H1 (cell line): ENCODE measurements around the gene NADSYN1. TPM values are rescaled to one million over a fixed set of nuclear protein-coding genes. Genes with fewer than 3 reads are reported as not detected.

Experiments used
- CBX5 ChIP-seq: fragments of 300-800, 300-1000 bp; sonication (generic); IDR thresholded peaks from 2 replicates; pipeline ENCODE4 v1.7.1; 2016; ENCODE audit warnings: antibody characterized with exemption, low read length, low read depth
- CHD2 ChIP-seq: IDR thresholded peaks from 2 replicates; pipeline ENCODE4 v1.6.1; 2012; ENCODE audit warnings: low read length, improper control_type of control experiment
- FOSL1 ChIP-seq: IDR thresholded peaks from 2 replicates; pipeline ENCODE4 v1.6.1; 2011; ENCODE audit warnings: mild to moderate bottlenecking, low read depth, low read length, moderate library complexity; ENCODE audit not compliant: insufficient read depth
- KDM1A ChIP-seq: fragments of 200-600, 300-600 bp; sonication (generic); IDR thresholded peaks from 2 replicates; pipeline ENCODE4 v1.7.1; 2016; ENCODE audit warnings: mild to moderate bottlenecking, low read length, borderline replicate concordance
- SP4 ChIP-seq: IDR thresholded peaks from 2 replicates; pipeline ENCODE4 v1.6.1; 2012; ENCODE audit warnings: low read length, inconsistent platforms
- TAF1 ChIP-seq: IDR thresholded peaks from 2 replicates; pipeline ENCODE4 v1.6.1; 2011; ENCODE audit warnings: mild to moderate bottlenecking, low read depth, low read length
- polyA plus RNA-seq, 7 experiments: library from polyadenylated mRNA; depleted of rRNA in 3 of 7; stranded (reverse) in 5 of 7; unstranded in 2 of 7; fragments of >200 nt in 5 of 7; fragments of 200-250 nt in 2 of 7; gene quantifications; 1 replicate in 5 of 7; 2 replicates in 1 of 7; 4 replicates in 1 of 7; pipeline versions ENCODE4 v1.2.1 to v1.2.3, GENCODE V29; 2011 to 2013; ENCODE audit warnings: missing spikeins in 2 of 7, mixed read lengths in 2 of 7
- total RNA-seq: library from RNA; stranded (reverse); fragmentation: NEBNext Ultra II Directional; extraction: Animal tissue kit (Norgen Biotek cat#: 25700); gene quantifications from 2 replicates; pipeline ENCODE4 v1.2.1, GENCODE V29; 2021
- TF ChIP-seq, protein P1 (sequence below): fragments of 300-600 bp; sonication (generic); IDR thresholded peaks from 2 replicates; pipeline ENCODE4 v1.7.1; 2012; ENCODE audit warnings: low read length, moderate library complexity, mild to moderate bottlenecking, inconsistent platforms; ENCODE audit not compliant: insufficient replicate concordance
- TF ChIP-seq, protein P2 (sequence below), 3 experiments: IDR thresholded peaks; 1 replicate in 2 of 3; 2 replicates in 1 of 3; pipeline versions ENCODE4 v1.5.1 to v1.6.1; 2011; ENCODE audit warnings: low read length in 3 of 3, mild to moderate bottlenecking in 3 of 3, inconsistent platforms in 2 of 3, low read depth in 1 of 3, moderate library complexity in 1 of 3; ENCODE audit not compliant: insufficient read depth in 1 of 3; ENCODE audit errors: control extremely low read depth in 1 of 3

Gene NADSYN1
- total and polyA plus RNA-seq, 2 of the 8 experiments (the other 6 are each of a cell fraction or from before 2014, with no cell fraction given): 38.3 to 38.6 TPM

DNA sequence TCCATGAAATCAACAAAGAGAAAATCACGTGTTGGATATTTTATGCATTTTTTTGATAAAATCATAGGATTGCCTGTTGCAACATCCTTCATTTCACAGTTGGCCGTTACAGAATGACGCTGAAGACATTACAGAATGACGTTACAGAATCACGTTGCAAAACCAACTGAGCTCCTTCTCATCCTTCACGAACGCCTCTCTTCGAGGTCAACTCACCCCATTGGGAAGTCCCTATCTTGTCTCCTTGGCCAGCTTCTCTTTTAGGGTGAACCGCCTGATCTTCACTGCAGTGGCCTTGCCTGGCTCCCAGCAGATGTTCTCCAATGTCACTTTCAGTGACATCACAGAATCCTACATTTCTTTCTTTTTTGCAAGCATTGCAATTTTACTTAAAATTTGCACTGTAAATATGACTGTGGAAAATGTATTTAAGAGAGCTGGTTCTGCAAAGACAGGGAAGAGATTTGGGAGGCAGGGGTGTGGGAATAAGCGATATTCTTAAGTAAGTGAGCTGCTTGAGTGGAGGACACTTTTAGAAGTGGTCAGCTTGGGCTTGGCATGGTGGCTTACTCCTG, 79.1 kb downstream of the NADSYN1 start (continued):
- TF ChIP-seq, protein P1, sequence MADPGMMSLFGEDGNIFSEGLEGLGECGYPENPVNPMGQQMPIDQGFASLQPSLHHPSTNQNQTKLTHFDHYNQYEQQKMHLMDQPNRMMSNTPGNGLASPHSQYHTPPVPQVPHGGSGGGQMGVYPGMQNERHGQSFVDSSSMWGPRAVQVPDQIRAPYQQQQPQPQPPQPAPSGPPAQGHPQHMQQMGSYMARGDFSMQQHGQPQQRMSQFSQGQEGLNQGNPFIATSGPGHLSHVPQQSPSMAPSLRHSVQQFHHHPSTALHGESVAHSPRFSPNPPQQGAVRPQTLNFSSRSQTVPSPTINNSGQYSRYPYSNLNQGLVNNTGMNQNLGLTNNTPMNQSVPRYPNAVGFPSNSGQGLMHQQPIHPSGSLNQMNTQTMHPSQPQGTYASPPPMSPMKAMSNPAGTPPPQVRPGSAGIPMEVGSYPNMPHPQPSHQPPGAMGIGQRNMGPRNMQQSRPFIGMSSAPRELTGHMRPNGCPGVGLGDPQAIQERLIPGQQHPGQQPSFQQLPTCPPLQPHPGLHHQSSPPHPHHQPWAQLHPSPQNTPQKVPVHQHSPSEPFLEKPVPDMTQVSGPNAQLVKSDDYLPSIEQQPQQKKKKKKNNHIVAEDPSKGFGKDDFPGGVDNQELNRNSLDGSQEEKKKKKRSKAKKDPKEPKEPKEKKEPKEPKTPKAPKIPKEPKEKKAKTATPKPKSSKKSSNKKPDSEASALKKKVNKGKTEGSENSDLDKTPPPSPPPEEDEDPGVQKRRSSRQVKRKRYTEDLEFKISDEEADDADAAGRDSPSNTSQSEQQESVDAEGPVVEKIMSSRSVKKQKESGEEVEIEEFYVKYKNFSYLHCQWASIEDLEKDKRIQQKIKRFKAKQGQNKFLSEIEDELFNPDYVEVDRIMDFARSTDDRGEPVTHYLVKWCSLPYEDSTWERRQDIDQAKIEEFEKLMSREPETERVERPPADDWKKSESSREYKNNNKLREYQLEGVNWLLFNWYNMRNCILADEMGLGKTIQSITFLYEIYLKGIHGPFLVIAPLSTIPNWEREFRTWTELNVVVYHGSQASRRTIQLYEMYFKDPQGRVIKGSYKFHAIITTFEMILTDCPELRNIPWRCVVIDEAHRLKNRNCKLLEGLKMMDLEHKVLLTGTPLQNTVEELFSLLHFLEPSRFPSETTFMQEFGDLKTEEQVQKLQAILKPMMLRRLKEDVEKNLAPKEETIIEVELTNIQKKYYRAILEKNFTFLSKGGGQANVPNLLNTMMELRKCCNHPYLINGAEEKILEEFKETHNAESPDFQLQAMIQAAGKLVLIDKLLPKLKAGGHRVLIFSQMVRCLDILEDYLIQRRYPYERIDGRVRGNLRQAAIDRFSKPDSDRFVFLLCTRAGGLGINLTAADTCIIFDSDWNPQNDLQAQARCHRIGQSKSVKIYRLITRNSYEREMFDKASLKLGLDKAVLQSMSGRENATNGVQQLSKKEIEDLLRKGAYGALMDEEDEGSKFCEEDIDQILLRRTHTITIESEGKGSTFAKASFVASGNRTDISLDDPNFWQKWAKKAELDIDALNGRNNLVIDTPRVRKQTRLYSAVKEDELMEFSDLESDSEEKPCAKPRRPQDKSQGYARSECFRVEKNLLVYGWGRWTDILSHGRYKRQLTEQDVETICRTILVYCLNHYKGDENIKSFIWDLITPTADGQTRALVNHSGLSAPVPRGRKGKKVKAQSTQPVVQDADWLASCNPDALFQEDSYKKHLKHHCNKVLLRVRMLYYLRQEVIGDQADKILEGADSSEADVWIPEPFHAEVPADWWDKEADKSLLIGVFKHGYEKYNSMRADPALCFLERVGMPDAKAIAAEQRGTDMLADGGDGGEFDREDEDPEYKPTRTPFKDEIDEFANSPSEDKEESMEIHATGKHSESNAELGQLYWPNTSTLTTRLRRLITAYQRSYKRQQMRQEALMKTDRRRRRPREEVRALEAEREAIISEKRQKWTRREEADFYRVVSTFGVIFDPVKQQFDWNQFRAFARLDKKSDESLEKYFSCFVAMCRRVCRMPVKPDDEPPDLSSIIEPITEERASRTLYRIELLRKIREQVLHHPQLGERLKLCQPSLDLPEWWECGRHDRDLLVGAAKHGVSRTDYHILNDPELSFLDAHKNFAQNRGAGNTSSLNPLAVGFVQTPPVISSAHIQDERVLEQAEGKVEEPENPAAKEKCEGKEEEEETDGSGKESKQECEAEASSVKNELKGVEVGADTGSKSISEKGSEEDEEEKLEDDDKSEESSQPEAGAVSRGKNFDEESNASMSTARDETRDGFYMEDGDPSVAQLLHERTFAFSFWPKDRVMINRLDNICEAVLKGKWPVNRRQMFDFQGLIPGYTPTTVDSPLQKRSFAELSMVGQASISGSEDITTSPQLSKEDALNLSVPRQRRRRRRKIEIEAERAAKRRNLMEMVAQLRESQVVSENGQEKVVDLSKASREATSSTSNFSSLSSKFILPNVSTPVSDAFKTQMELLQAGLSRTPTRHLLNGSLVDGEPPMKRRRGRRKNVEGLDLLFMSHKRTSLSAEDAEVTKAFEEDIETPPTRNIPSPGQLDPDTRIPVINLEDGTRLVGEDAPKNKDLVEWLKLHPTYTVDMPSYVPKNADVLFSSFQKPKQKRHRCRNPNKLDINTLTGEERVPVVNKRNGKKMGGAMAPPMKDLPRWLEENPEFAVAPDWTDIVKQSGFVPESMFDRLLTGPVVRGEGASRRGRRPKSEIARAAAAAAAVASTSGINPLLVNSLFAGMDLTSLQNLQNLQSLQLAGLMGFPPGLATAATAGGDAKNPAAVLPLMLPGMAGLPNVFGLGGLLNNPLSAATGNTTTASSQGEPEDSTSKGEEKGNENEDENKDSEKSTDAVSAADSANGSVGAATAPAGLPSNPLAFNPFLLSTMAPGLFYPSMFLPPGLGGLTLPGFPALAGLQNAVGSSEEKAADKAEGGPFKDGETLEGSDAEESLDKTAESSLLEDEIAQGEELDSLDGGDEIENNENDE: no peak
- TF ChIP-seq FOSL1 (no peak), CHD2 (no peak), CBX5 (no peak), KDM1A (no peak), TAF1 (no peak), SP4 (no peak)
- TF ChIP-seq, protein P2, sequence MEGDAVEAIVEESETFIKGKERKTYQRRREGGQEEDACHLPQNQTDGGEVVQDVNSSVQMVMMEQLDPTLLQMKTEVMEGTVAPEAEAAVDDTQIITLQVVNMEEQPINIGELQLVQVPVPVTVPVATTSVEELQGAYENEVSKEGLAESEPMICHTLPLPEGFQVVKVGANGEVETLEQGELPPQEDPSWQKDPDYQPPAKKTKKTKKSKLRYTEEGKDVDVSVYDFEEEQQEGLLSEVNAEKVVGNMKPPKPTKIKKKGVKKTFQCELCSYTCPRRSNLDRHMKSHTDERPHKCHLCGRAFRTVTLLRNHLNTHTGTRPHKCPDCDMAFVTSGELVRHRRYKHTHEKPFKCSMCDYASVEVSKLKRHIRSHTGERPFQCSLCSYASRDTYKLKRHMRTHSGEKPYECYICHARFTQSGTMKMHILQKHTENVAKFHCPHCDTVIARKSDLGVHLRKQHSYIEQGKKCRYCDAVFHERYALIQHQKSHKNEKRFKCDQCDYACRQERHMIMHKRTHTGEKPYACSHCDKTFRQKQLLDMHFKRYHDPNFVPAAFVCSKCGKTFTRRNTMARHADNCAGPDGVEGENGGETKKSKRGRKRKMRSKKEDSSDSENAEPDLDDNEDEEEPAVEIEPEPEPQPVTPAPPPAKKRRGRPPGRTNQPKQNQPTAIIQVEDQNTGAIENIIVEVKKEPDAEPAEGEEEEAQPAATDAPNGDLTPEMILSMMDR (IDR thresholded peaks at IDR 0.05; ENCODE audit: control extremely low read depth in 1 of 3, insufficient read depth in 1 of 3, low read depth in 1 of 3, low read length in 3 of 3): no peak
